Fibroblast of the aortic adventitia (primary cell): ENCODE results near the gene SOCS3. TPM values are rescaled to one million over a fixed set of nuclear protein-coding genes. Genes with fewer than 3 reads are reported as not detected.

Source experiments
- DNase-seq: peaks from one replicate; pipeline ENCODE4 v3.0.0-alpha.2; 2010; ENCODE audit warnings: low read depth
- H3K4me3 ChIP-seq: 2 replicates; pipeline ENCODE4 v1.5.1; 2011; ENCODE audit warnings: low read depth, mild to moderate bottlenecking, control low read depth, low read length, moderate library complexity
- total RNA-seq: library from RNA; depleted of rRNA; stranded (reverse); fragments of >200 nt; gene quantifications from 2 replicates; pipeline ENCODE4 v1.2.3, GENCODE V29; 2012; ENCODE audit warnings: low replicate concordance
- TF ChIP-seq, protein P1 (sequence below): IDR thresholded peaks from 2 replicates; pipeline ENCODE4 v1.5.1; 2011; ENCODE audit warnings: mild to moderate bottlenecking, low read length, control low read depth, inconsistent platforms; ENCODE audit not compliant: insufficient read depth

The SOCS3 gene
- total RNA-seq, 1 donor: 50.6 TPM

GRCh38 chr17:78364436-78365281, 4.8 kb upstream of the SOCS3 start:
- DNase-seq: no peak
- no peak overlapping the region for H3K4me3 ChIP-seq
- TF ChIP-seq, protein P1, sequence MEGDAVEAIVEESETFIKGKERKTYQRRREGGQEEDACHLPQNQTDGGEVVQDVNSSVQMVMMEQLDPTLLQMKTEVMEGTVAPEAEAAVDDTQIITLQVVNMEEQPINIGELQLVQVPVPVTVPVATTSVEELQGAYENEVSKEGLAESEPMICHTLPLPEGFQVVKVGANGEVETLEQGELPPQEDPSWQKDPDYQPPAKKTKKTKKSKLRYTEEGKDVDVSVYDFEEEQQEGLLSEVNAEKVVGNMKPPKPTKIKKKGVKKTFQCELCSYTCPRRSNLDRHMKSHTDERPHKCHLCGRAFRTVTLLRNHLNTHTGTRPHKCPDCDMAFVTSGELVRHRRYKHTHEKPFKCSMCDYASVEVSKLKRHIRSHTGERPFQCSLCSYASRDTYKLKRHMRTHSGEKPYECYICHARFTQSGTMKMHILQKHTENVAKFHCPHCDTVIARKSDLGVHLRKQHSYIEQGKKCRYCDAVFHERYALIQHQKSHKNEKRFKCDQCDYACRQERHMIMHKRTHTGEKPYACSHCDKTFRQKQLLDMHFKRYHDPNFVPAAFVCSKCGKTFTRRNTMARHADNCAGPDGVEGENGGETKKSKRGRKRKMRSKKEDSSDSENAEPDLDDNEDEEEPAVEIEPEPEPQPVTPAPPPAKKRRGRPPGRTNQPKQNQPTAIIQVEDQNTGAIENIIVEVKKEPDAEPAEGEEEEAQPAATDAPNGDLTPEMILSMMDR: no peak

- no peak for DNase-seq
- TF ChIP-seq, protein P1: no peak
- H3K4me3 ChIP-seq: no peak overlapping the region
These were observed 2.8 kb upstream of the SOCS3 start for GRCh38 chr17:78362671-78363070.

- no peak for DNase-seq
- TF ChIP-seq, protein P1: no peak
- no peak overlapping the region for H3K4me3 ChIP-seq
These were observed 2.4 kb upstream of the SOCS3 start for GRCh38 chr17:78362232-78362631.

DNA sequence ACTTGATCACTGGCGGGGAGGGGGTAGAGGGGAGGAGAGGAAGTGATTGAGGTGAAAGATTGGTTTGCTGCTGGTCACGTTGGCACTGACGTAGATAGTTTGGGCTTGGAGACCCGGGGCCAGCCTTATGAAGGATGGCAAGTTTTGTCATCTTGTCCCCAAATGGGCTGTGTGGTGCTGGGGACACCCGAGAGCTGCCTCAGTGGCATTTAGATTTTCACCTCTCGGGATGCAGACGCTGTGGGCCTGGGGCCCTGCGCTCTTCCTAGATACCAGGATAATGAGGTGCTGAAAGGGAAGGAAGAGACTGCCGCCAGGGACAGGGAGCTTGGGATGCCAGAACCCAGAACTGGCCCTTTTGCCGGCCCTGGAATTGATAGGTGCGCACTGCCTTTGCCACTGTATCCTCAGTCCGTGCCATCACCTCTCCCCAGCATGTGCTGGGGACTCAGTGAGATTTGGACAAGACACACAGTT, 1.4 kb upstream of the SOCS3 start:
- H3K4me3 ChIP-seq: no peak overlapping the region
- DNase-seq: no peak
- TF ChIP-seq, protein P1: no peak

DNA sequence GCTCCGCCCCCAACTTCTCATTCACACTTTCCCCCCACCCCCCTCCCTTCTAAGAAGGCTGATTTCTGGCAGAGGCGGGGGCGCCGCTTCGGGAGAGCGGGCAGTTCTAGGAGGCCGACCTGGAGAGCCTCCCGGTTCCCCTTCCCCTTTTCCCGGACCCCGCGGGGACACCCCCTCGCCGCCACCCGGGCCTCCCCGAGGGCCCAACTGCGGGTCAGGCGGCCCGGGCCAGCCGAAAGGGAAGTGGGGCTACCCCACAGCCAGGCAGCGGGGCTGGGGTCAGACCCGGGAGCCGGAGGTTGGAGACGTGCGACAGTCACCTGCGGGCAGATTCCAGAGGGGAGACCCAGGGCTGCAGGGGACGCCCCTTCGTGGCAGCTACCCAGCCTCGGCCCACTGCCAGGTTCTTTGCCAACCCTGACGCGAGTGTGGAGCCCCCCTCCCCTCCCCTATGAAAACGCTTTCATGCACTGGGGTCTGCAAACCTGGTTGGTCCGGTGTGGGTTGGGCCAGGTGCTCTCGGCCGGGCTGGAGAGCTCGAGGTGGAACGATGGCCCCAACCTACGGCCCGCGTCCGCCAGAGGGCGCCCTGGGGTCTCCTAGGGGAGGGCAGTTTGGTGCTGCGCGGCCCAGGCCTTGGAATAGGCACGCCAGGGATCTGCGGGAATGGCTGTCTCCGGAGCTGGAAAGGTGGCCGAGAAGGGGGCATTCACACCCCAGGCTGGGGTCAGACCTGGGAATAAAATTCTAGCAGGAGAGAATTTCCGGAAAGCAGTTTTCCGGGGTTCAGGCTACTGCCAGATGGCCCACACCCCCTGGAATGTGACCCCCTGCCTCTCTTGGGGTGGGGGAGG, 721 bp upstream of the SOCS3 start:
- TF ChIP-seq, protein P1: peak; percentile 92
- peak overlapping the region; percentile 61 for H3K4me3 ChIP-seq
- DNase-seq: peak; percentile 82

GRCh38 chr17:78359321-78359996, 418 bp downstream of the SOCS3 start:
- H3K4me3 ChIP-seq: peak overlapping the region; percentile 89
- DNase-seq: peak; percentile 52
- TF ChIP-seq, protein P1: no peak
